Urothelium cell line (cell line): ENCODE data around the gene ARFGEF3.

ENCODE experiments used
- DNase-seq: peaks from one replicate; pipeline ENCODE4 v3.0.0; 2011; ENCODE audit warnings: low spot score, mixed read lengths
- FAIRE-seq: peaks from 2 replicates; lab custom pipeline; 2011; peaks lifted over from hg19 to GRCh38; lab: Jason Lieb, UNC

Gene ARFGEF3

GRCh38 chr6:138296381-138296780 lies 134.6 kb downstream of the ARFGEF3 start:
- DNase-seq = no peak
- FAIRE-seq = no peak

DNA sequence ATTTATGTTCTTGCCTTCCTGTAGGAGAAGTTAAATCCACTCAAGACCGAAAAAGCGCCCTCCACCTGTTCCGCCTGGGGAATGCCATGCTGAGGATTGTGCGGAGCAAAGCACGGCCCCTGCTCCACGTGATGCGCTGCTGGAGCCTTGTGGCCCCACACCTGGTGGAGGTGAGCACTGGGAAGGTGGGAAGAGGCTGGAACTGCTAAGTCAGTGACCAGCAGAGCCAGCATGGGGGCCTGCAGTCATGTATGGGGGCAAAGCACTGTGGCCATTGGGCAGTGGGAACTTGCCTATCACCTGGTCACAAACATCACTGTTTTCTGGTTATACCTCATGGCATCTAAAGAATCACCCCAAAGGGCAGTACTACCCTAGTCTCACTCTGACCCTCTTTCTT lies 135.0 kb downstream of the ARFGEF3 start:
- FAIRE-seq (no peak), DNase-seq (no peak)

DNA sequence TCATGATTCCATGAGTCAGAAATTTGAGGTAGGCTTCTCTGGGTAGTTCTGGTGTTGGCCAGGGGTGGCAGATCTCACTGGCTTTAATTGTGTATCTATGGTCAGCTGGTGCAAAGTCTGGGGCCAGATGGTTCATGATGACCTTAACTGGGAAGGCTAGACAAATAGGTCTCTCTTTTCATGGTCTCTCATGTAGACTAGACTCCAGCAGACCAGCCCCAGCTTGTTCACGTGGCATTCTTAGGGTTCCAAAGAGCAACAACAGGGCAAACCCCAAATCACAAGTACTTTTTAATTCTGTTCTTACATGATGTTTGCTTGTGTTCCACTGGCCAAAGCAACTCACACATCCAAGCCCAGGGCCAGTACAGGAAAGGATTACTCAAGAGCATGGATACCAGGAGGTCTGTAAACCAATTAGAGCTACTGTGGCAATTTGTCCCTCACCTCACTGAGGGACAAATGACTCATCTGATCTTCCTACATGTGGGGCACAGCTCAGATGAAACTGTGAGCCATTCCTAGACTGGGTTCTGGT lies 136.1 kb downstream of the ARFGEF3 start:
- DNase-seq (no peak), FAIRE-seq (no peak)

DNA sequence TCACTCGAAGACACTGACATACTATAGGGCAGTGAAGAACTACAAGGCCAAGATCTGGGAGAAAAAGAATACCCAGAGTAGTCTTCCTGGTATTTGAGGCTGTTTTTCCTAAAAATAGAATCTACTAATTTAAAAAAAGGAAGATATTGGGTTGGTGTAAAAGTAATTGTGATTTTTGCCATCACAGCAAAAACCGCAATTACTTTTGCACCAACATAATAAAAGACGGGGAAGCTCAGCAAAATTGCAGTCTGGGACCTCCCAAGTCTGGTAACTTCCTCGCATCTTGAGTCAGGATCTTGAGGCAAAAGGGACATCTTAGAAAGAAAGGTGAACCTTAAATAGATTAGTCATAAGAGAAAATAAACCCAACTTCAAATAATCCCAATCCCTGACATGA lies 138.7 kb downstream of the ARFGEF3 start:
- FAIRE-seq = no peak
- DNase-seq = no peak

DNA sequence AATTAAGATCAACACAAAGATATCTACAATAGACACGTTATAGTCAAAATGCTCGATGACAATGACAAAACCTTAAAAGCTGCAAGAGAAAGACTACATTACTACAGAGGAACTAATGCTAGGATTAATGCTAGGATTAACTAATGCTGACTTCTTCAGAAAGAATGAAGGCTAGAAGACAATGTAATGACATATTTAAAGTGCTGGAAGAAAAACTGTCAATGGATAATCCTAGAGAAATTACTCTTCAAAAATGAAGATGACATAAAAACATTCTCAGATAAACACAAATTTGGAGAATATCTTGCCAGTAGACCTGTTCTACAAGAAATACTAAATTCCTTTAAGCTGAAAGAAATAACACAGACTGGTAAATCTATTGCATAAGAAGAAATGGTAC lies 140.8 kb downstream of the ARFGEF3 start:
- FAIRE-seq (no peak), DNase-seq (no peak)

DNA sequence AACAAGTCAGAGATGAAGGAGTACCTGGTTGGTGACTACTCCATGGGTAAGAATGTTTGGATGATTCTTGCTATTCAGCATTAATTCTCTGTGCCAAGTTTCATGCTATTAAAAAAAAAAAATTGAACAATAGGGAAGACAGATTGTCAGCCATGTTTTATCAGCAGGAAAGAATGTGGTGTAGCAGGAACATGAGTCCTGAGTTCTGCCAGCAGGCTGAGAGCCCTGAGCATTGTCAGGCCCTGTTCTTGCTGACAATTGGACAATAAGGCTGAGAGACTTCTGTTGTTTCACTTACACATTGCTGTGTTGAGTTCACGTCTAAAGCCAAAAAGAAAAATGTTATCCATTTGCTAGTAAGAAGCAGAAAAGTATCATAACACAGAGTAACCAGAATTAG lies 145.6 kb downstream of the ARFGEF3 start:
- no peak for DNase-seq
- no peak for FAIRE-seq

DNA sequence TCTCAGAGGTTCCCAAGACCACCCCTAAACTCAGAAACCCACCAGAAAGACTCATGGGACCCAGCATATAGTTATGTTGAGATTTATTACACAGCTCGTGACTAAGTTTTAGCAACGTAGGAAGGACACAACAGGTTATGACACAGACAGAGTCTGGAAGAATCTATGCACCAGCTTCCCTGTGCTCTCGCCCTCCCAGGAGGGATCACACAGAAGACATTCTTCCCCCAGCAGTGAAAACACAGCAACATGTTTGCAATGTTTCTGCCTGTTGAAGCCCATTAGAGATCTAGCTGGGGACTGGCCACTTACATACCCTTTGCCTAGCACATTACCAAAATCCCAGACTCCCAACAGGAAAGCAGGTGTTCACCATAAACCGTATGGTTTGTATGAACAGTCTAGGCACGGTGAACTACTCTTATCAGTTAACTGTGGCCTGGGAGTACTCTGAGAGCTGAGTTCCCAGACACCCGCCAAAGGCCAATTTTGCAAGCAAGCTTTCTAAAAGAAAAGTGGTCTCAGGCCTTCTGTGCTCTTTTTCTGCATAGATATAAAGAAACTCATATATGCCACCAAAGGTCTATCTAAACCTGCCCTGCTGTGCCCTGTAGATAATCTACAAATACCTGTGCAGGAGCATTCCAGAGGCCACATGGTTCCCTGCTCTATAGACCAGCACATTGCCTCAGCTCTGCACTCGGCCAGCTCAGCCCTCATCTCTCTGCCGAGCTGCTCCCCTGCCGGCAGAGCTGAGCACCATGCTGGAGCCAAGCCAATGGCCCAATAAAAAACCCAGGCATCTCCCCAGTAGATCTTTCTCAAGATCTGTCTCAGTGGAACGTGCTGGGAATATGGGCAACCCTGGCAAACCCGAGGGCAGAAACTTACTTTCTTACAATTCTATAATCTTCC lies 146.3 kb downstream of the ARFGEF3 start:
- peak; percentile 29 for DNase-seq

GRCh38 chr6:138308731-138309110 lies 147.0 kb downstream of the ARFGEF3 start:
- FAIRE-seq (no peak), DNase-seq (no peak)

More for the DNA sequence above, 146.3 kb downstream of the ARFGEF3 start:
- no peak for FAIRE-seq

- FAIRE-seq (no peak), DNase-seq (no peak)
Observed at GRCh38 chr6:138309695-138310094, 148.0 kb downstream of the ARFGEF3 start.

- FAIRE-seq (no peak), DNase-seq (no peak)
Observed at GRCh38 chr6:138310294-138310693, 148.6 kb downstream of the ARFGEF3 start.

- FAIRE-seq (no peak), DNase-seq (no peak)
Observed at GRCh38 chr6:138310821-138311220, 149.1 kb downstream of the ARFGEF3 start.

- FAIRE-seq (no peak), DNase-seq (no peak)
Observed at GRCh38 chr6:138311268-138311667, 149.5 kb downstream of the ARFGEF3 start.

GRCh38 chr6:138318741-138319375 lies 157.1 kb downstream of the ARFGEF3 start:
- DNase-seq = no peak
- no peak for FAIRE-seq

GRCh38 chr6:138321934-138322333 lies 160.2 kb downstream of the ARFGEF3 start:
- DNase-seq (no peak), FAIRE-seq (no peak)

DNA sequence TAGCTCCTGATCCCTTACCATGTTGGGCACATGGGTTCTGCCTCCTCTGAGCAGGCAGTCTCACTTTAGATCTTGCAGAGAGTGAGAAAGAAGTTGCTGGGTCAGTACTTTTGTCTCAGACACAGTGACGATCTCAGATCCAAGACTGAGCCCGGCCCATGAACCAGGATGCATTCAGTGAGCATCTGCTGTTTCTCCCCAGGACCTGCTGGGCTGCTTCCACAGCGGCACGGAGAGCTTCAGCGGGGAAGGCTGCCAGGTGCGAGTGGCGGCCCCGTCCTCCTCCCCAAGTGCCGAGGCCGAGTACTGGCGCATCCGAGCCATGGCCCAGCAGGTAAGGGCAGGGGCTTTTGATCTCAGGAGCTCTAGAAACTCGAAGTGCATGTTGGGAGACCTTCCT lies 162.1 kb downstream of the ARFGEF3 start:
- FAIRE-seq (no peak), DNase-seq (no peak)

- FAIRE-seq = no peak
- no peak for DNase-seq
Observed at GRCh38 chr6:138328210-138328609, 166.5 kb downstream of the ARFGEF3 start.

DNA sequence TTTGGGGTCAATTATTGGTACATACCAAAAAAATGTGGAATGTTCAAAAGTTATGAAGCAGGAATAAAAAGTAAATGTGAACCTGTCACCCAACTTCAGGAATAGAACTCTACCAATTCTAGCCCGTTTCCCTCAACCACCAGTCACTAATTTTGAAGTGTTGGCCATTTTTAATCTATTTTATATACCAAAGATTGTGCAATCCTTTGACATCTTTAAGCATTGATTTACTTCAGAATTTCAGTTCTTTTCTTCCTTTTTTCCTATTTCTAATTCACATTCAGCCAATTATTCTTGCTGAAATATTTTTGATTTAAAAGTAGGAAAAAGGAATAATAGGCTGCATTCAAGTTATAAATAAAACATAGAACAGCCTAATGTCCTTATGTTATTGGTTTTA lies 169.0 kb downstream of the ARFGEF3 start:
- DNase-seq = no peak
- FAIRE-seq = no peak

GRCh38 chr6:138331444-138331843 lies 169.7 kb downstream of the ARFGEF3 start:
- no peak for DNase-seq
- no peak for FAIRE-seq

GRCh38 chr6:138331984-138332383 lies 170.2 kb downstream of the ARFGEF3 start:
- DNase-seq (no peak), FAIRE-seq (no peak)

DNA sequence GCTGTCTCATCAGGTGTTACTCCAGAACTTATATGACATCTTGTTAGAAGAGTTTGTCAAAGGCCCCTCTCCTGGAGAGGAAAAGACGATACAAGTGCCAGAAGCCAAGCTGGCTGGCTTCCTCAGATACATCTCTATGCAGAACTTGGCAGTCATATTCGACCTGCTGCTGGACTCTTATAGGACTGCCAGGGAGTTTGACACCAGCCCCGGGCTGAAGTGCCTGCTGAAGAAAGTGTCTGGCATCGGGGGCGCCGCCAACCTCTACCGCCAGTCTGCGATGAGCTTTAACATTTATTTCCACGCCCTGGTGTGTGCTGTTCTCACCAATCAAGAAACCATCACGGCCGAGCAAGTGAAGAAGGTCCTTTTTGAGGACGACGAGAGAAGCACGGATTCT lies 172.3 kb downstream of the ARFGEF3 start:
- DNase-seq (no peak), FAIRE-seq (no peak)

GRCh38 chr6:138334963-138335362 lies 173.2 kb downstream of the ARFGEF3 start:
- FAIRE-seq (no peak), DNase-seq (no peak)

GRCh38 chr6:138336221-138336620 lies 174.5 kb downstream of the ARFGEF3 start:
- peak; percentile 32 for FAIRE-seq
- DNase-seq = peak; percentile 7
